GM21390 (cell line): ENCODE data around the gene THBS1.

Experiments used
- ATAC-seq: cut with Tn5 transposase; IDR thresholded peaks from one replicate; pipeline ENCODE4 v1.9.1; 2021; ENCODE audit not compliant: unreplicated experiment

THBS1 gene

DNA sequence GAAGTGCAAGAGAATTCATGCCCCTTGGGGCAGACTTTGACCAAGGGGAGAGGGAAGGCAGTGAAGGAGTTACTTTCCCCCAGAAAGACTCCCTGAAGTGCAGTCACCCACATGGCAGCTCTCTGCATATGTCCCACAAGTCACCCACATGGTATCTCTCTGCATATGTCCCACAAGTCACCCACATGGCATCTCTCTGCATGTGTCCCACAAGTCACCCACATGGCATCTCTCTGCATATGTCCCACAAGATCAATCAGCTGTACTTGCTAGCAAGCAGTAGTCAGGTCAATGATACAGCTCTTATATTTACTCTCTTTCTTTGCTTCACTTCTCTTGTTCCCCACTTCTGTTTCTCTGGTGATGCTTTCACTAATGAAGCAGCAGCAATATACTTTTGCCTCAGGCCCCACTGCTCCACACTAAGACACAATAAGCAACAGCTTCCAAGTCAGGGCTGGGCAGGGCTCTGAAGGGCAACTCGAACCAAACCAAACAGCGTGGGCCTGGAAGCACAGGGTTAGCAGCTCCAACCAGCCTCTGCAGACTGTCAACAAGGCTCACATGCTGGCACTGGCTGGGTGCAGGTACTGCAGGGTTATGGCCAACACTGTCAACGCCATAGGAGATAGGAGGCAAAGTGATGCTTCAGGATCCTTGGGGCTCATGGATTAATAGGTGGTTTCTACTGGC, 46.7 kb downstream of the THBS1 start:
- ATAC-seq, result no peak

- ATAC-seq, result no peak
These were observed 47.2 kb downstream of the THBS1 start for GRCh38 chr15:39628144-39628508.

DNA sequence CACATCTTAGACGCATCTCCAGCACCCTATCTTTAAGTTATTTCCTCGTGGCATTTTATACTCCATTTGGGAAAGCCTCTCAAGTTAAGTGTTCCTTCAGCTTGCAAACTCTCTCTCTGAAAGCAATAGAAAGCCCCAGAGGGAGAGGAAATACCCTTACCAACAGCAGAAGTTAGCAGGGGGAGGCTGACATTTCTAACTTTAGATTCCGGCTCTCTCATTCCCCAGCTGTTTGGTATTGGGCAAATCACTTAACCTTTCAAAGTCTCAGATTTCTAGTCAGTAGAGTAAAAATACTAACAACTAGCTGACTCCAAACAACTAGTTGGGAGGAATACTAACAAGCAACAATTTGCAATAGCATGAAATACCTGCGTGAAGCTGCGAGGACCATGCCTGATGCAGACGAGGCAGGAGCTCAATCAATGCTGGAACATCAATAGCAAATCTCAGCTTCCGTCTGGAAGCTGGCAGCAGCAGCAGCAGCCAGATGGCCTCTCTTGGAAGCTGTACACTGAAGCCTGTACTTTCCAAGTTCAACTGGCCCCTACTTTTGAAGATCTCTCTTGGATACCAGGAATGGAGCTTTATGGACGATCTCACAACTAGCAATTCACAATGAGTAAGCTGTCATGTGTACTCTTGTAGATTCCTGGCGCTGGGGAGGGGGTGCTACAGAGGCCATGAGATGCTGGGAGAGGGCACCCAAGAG, 47.8 kb downstream of the THBS1 start:
- no peak for ATAC-seq

GRCh38 chr15:39629371-39629770, 48.5 kb downstream of the THBS1 start:
- no peak for ATAC-seq

- no peak for ATAC-seq
These were observed 49.0 kb downstream of the THBS1 start for GRCh38 chr15:39629906-39630305.

DNA sequence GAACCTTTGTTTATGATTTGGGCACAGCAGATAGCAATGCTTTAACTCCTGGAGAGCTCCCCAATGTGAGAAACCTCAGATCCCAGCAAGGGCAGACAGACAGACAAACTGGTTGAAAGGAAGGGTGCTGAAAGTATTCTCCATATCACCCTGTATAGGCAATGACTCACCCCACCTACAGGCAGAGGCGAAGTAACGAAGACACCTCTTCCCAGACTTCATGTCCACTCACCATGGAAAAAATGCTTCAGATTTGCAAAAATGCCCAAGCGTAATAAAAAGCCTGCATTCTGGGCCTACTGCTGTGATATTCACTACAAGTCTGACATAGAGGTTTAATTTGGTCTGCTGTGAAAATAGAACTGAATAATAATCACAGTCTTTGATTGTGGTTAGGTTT, 50.5 kb downstream of the THBS1 start:
- no peak for ATAC-seq

DNA sequence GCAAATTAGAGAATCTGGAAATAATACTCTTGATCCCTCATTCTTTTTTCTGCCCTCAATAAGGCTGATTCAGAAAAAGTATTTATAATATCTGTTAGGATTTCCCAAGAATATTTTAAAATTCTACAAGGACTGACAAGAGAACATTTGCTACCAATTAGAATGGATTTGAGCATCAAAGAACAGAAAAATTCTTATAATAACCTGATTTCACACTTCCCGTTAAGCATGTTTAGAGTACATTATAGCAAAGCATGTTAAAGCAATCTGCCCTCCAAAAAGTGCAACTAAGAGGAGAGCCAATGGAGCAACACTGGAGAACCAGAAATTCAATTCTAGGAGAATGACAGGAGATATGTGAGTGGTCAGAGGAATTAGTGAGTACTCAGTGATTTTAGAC, 57.2 kb downstream of the THBS1 start:
- no peak for ATAC-seq

DNA sequence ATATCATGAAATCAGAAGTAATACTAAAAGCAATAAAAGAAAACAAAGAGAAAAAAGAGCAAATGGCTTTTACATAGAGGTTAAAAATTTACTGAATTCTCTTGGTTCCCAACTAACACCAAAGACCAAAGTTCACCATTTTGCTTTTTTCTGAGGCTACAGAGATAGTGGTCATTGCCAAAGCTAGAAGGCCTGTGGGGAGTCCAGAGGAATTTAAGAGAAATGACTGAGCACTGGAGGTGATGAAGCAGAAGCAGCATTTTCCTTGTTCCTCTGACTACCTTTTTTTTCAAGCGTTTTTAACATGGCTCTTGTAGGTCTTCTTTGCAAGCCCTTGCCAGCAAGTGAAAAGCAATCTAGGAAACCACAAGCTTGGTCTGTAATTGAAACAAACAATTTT, 58.2 kb downstream of the THBS1 start:
- ATAC-seq, result no peak

DNA sequence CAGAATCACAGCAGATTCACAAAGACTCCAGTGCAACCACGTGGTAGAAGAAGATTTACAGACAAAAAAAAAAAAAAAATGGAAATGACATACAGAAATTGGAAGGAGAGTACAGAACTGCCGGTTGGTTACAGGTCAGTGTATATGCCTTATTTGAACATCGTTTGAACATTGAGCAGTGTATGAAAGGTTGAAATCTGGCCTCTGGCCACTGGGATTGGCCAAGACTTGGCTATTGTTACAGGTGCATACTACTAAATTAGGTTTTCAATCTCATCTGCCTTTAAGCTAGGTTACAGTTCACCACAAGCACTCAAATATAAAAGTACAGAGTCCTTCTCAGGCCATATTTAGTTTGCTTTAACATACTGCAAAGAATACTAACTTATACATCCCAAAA, 59.8 kb downstream of the THBS1 start:
- no peak for ATAC-seq

DNA sequence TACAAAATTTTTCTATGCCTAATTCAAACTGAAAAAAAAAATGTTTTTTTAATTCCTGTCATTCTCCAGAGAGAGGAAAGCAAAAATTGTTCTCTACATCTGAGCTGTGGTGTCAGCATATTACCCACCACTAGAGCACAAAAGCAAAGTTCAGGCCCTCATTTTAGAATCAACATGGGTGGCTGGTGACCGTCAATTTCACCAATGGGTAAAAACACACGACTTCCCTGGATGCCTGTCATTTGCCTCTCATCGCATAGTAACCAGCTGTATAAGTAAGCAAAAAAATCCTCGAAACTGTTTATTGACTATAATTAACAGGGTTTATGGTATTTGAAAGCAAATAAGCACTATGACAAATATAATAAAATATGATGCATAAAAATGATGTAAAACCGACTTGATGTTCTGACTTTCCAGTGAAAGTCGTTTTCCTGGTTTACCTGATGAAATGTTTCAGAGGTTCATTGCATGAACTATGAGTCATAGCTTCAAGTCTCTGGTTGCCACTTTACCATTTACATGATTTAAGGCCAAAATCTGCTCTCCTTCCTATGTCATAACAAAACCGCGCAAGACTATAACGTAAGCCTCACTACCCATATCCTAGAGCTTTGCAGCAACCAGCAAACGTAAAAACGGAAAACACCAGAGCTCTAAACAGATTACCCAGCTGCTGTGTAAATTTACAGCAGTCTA, 60.5 kb downstream of the THBS1 start:
- ATAC-seq, result no peak

DNA sequence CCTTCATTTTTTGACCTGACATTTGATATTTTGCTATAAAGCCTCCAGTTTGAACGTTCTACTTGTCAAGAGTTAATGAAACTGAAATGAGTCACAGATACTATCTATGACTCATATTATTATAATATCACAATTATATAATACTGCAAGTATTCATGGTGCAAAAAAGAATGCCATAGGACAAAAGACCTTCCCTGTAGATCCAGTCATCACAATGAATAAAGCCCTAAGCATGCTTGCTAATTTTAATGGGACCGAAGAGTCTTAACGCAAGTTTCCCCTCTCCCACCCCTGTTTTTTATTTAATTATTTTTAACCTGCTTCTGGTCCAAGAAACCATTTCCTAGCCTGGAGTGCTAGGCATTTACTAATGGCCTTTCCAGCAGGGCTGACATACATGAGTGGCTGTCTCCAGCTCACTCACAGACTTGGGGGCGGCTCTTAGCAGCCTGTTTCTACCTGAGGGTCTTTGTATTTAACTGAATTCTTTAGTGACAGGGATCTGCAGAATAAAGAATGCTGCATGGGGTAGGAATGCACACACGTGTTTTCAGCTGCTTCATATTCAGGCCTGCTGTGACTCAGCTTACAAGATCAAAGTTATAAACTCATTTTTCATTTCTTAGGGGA, 61.2 kb downstream of the THBS1 start:
- ATAC-seq, result no peak

DNA sequence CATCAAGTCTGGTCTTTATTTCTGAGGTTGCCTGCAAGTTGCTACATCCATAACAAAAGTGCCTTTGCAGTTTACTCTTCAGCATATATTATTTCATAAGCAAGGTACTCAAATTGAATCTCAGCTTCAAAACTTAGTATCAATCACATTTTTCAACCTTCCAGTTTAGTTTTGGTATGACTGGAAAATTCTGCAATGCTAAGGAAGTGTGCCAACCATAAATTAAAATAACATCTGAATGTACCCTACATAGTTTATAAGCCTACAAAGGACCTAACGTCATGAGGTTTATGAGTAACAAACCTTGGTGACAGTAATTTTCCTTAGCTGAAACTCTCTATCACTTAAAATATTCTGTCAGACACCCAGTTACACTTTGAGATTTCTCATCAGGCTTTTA, 62.8 kb downstream of the THBS1 start:
- no peak for ATAC-seq

DNA sequence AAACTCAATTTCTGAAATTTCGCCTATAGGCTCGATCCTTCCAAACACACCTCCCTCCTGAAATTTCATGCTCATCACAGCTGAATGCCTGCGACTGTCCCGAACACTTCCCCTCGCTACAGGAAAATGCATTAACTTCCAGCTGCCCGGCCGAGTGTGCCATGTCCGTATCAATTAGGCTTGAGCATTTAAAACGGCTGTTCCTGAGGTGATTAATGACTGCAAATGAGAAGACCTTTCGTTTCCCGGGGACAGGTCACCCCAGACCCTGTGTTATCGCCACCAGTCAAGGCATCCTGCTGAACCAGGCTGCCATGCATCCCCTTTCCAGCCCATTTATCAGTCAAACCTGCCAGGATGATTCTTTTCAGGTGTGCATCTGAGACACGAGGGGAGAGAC, 63.3 kb downstream of the THBS1 start:
- no peak for ATAC-seq

DNA sequence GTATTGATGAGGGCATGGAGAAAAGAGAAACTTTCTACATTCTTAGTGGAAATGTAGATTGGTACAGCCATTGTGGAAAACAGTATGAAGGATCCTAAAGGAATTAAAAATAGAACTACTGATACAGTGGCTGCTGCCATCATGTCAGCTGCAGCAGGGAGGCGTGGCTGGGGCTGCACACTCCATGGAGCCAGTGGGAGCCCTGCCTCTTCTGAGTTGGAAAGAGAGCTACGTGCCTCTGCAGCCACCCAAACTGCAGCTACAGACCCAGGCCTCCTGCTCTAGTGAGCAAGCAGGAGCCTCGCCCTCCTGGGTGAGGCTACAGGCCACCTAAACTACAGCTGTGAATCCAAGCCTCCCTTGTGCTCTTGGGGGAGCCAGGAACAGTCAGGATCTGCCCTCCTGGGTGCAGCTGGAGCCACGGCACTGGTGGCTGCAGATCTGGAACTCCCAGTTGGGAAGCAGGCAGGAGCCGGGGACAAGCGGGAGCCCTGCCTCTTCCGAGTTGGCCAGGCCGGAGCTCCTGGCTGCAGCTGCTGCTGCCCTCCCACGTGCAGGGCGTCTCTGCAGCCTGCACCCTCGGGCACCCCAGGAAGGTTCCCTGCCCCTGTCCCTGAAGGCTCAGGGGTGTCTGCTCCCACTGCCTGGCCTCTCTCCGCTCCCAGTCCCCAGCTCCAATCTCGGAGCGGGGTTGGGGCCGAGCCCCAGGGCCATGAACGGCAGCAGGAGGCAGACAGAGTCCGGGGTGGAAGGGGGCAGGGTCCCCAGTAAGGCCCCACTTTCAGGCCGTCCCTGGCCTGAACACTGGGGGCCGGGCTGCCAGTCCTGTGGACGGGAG, 64.5 kb downstream of the THBS1 start:
- ATAC-seq, result no peak

DNA sequence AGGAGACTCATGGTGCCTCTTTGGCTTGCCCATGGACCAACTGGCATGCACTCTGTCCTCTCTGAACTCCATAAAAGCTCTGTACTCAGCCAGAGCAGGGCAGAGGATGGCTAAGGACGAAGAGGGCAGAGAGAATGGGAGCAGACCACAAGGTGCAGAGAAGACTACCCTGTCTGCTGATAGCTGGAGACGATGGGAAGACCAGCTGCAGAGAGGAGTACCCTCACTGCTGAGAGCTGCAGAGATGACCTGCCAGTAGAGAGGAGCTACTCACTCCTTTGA, 65.0 kb downstream of the THBS1 start:
- ATAC-seq, result no peak

GRCh38 chr15:39646425-39646824, 65.5 kb downstream of the THBS1 start:
- ATAC-seq, result no peak
